SK-N-SH treated with all-trans-retinoic acid at 6 μM for 48 hours (cell line): Measurements from ENCODE around the gene FAM13A.

Experiments
- CSDC2 ChIP-seq: fragments of 250-450 bp; sonication (Bioruptor Pico); IDR thresholded peaks from 2 replicates; pipeline ENCODE4 v1.5.0; 2020; ENCODE audit warnings: mild to moderate bottlenecking, moderate library complexity
- GLIS3 ChIP-seq: fragments of 250-450 bp; sonication (Bioruptor Pico); IDR thresholded peaks from 2 replicates; pipeline ENCODE4 v1.5.0; 2020; ENCODE audit warnings: mild to moderate bottlenecking, moderate library complexity
- OSR1 ChIP-seq: fragments of 250-450 bp; sonication (Bioruptor Pico); IDR thresholded peaks from 2 replicates; pipeline ENCODE4 v1.8.0; 2022; ENCODE audit warnings: moderate library complexity, mild to moderate bottlenecking, inconsistent platforms
- POU6F1 ChIP-seq: fragments of 250-450 bp; sonication (Bioruptor Pico); IDR thresholded peaks from 2 replicates; pipeline ENCODE4 v1.8.0; 2021; ENCODE audit warnings: low read depth, mild to moderate bottlenecking, moderate library complexity, borderline replicate concordance
- PPARA ChIP-seq: fragments of 250-450 bp; sonication (Bioruptor Pico); IDR thresholded peaks from 2 replicates; pipeline ENCODE4 v1.5.0; 2020; ENCODE audit warnings: mild to moderate bottlenecking, borderline replicate concordance
- RARB ChIP-seq: fragments of 250-450 bp; sonication (Bioruptor Pico); IDR thresholded peaks from 2 replicates; pipeline ENCODE4 v1.8.0; 2021; ENCODE audit warnings: mild to moderate bottlenecking, moderate library complexity
- SNAI2 ChIP-seq: fragments of 250-450 bp; sonication (Bioruptor Pico); IDR thresholded peaks from 2 replicates; pipeline ENCODE4 v1.5.0; 2020; ENCODE audit warnings: mild to moderate bottlenecking, moderate library complexity
- TCF4 ChIP-seq: fragments of 250-450 bp; sonication (Bioruptor Pico); IDR thresholded peaks from 2 replicates; pipeline ENCODE4 v1.8.0; 2021; ENCODE audit warnings: mild to moderate bottlenecking, moderate library complexity, borderline replicate concordance
- ZFP3 ChIP-seq: fragments of 250-450 bp; sonication (Bioruptor Pico); IDR thresholded peaks from 2 replicates; pipeline ENCODE4 v1.5.0; 2020; ENCODE audit warnings: mild to moderate bottlenecking, moderate library complexity
- ZNF565 ChIP-seq: fragments of 450-650 bp; formaldehyde crosslinking; conservative IDR thresholded peaks from 2 replicates; pipeline ENCODE4 v1.5.0; 2020; ENCODE audit warnings: low read depth, mild to moderate bottlenecking, moderate library complexity
- TF ChIP-seq, protein P1 (sequence below): fragments of 250-450 bp; sonication (Bioruptor Pico); IDR thresholded peaks from 2 replicates; pipeline ENCODE4 v1.5.1; 2021; ENCODE audit warnings: mild to moderate bottlenecking, moderate library complexity

DNA sequence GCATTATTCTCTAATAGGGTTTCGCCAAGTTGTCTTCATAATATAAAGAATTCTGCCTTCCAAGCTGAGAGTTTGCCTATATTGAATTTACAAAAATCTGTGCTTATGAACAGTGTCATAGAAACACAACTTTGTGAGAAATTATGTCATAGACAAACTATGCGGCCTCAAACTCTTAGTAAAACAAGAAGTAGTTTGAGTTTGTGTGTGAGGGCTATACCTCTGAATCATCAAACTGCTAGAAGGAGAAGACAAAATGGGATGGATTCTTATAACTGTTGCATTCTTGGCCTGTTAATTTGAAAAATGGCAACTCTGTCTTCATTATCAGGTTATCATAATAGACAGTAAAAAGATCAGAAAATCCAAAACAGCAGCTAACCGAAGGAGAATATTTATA lies 313.3 kb downstream of the FAM13A start:
- TF ChIP-seq TCF4 (CRISPR knock-in tag) (no peak), RARB (CRISPR knock-in tag) (no peak), SNAI2 (CRISPR knock-in tag) (no peak), CSDC2 (CRISPR knock-in tag) (no peak), POU6F1 (CRISPR knock-in tag) (no peak), GLIS3 (CRISPR knock-in tag) (no peak), ZFP3 (no peak), PPARA (CRISPR knock-in tag) (no peak), OSR1 (CRISPR knock-in tag) (no peak), ZNF565 (CRISPR knock-in tag) (no peak)
- TF ChIP-seq, protein P1, sequence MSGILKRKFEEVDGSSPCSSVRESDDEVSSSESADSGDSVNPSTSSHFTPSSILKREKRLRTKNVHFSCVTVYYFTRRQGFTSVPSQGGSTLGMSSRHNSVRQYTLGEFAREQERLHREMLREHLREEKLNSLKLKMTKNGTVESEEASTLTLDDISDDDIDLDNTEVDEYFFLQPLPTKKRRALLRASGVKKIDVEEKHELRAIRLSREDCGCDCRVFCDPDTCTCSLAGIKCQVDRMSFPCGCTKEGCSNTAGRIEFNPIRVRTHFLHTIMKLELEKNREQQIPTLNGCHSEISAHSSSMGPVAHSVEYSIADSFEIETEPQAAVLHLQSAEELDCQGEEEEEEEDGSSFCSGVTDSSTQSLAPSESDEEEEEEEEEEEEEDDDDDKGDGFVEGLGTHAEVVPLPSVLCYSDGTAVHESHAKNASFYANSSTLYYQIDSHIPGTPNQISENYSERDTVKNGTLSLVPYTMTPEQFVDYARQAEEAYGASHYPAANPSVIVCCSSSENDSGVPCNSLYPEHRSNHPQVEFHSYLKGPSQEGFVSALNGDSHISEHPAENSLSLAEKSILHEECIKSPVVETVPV, result no peak
